Fibroblast of villous mesenchyme (primary cell): ENCODE results near the gene ZMYM4. TPM values are rescaled to one million over a fixed set of nuclear protein-coding genes. Genes with fewer than 3 reads are reported as not detected.
"Not testable (repeated sequence)": the region's sequence is repeated elsewhere in the genome, so short reads cannot be mapped to it uniquely, and the experiment has no call there.

Experiments used
- DNase-seq: peaks from one replicate; pipeline ENCODE4 v3.0.0-alpha.2; 2010; ENCODE audit warnings: low read depth
- H3K4me3 ChIP-seq: 2 replicates; pipeline ENCODE4 v1.5.1; 2011; ENCODE audit warnings: low read depth, mild to moderate bottlenecking, low read length
- total RNA-seq: library from RNA; depleted of rRNA; stranded (reverse); fragments of >200 nt; gene quantifications from 2 replicates; pipeline ENCODE4 v1.2.3, GENCODE V29; 2012
- TF ChIP-seq, protein P1 (sequence below): IDR thresholded peaks from 2 replicates; pipeline ENCODE4 v1.5.1; 2012; ENCODE audit warnings: low read depth, mild to moderate bottlenecking, low read length; ENCODE audit not compliant: insufficient read depth

Gene ZMYM4
- total RNA-seq, 1 donor: 59.6 TPM

DNA sequence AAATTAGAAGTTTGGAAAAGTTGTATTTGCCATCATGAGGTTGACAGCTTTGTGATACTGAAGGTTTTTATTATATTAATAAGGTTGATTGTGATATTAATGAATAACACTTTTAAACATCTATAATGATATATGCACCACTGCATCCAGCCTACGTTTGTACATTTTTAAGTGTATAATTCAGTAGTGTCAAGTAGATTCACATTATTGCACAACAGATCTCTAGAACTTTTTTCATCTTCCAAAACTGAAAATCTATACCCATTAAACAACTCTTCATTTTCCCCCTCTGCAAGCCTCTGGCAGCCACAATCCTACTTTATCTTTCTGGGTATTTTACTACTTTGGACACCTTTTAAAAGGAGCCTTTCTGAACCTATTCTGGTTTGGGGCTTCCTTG lies 37.2 kb upstream of the ZMYM4 start:
- DNase-seq: no peak
- H3K4me3 ChIP-seq: no peak overlapping the region
- TF ChIP-seq, protein P1, sequence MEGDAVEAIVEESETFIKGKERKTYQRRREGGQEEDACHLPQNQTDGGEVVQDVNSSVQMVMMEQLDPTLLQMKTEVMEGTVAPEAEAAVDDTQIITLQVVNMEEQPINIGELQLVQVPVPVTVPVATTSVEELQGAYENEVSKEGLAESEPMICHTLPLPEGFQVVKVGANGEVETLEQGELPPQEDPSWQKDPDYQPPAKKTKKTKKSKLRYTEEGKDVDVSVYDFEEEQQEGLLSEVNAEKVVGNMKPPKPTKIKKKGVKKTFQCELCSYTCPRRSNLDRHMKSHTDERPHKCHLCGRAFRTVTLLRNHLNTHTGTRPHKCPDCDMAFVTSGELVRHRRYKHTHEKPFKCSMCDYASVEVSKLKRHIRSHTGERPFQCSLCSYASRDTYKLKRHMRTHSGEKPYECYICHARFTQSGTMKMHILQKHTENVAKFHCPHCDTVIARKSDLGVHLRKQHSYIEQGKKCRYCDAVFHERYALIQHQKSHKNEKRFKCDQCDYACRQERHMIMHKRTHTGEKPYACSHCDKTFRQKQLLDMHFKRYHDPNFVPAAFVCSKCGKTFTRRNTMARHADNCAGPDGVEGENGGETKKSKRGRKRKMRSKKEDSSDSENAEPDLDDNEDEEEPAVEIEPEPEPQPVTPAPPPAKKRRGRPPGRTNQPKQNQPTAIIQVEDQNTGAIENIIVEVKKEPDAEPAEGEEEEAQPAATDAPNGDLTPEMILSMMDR: no peak

DNA sequence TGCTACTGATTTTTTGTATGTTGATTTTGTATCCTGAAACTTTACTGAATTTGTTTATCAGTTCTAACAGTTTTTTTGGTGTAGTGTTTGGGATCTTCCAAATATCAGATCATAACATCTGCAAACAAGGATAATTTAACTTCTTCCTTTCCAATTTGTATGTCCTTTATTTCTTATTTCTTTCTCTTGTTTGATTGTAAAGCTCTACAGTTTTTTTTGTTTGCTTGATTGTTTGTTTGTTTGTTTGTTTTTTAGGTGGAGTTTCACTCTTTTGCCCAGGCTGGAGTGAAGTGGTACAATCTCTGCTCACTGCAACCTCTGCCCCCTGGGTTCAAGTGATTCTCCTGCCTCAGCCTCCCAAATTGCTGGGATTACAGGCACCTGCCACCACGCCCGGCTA lies 31.7 kb upstream of the ZMYM4 start:
- DNase-seq, H3K4me3 ChIP-seq: not testable (repeated sequence)

DNA sequence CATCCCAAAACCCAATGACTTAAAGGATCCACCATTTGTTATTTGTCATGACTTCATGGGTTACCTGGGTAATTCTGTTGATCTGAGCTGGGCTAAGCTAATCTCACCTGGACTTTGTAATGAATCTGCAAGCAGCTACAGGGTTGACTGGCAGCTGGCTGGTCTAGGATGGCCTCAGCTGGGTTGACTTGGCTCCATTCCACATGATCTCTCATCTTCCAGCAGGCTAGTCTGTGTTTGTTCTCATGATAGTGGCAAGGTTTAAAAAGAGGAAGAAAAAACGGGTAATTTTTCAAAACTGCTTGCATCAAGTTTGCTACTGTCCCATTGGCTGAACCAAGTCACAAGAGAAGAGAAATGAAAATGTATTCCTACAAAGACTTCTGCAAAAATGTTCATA lies 24.8 kb upstream of the ZMYM4 start:
- TF ChIP-seq, protein P1: no peak
- no peak overlapping the region for H3K4me3 ChIP-seq
- no peak for DNase-seq

DNA sequence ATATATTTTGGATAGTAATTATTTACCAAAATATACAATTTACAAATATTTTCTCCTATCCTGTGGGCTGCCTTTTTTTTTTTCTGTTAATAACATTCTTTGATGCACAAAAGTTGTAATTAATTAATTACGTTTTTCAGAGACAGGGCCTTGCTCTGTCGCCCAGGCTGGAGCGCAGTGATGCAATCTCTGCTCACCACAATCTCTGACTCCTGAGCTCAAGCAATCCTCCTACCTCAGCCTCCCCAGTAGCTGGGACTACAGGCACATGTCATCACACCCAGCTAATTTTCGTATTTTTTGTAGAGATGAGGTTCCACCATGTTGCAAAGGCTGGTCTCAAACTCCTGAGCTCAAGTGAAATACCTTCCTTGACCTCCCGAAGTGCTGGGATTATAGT lies 21.3 kb upstream of the ZMYM4 start:
- TF ChIP-seq, protein P1: no peak
- no peak overlapping the region for H3K4me3 ChIP-seq
- DNase-seq: no peak

DNA sequence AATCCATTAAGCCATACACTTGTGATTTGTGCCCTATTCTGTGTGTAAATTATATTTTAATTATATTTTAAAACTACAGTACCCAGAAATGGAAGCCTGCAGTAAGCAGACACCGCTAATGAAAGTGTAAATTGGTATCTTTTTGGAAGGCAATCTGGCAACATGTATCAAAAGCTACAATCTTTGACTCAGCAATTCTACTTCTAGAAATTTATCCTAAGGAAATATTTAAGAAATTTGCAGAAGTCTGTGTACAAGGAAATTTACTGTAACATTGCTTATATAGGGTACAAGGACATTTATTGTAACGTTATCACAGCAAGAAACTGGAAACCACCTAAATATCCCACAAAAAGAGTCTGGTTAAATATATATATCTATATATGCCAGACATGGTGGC lies 14.6 kb upstream of the ZMYM4 start:
- TF ChIP-seq, protein P1: no peak
- H3K4me3 ChIP-seq: no peak overlapping the region
- DNase-seq: no peak

DNA sequence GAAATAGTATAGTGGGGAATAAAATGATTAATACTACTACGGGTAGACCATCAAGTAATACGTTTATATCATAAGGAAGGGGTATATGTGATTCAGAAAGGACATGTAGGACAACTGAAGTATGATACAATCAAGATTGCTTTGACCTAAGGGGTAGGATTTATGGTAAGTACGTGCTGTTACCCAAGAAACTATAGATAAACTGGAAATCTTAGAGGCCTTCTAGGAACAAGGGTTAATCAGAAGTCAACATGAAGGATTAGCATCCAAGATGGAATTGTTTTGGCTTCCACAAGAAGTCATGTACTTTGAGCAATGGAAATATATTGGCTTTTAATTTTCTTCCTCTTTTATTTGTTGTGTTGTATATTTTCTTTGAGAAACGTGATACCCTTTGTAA lies 13.2 kb upstream of the ZMYM4 start:
- TF ChIP-seq, protein P1: no peak
- H3K4me3 ChIP-seq: no peak overlapping the region
- DNase-seq: no peak

DNA sequence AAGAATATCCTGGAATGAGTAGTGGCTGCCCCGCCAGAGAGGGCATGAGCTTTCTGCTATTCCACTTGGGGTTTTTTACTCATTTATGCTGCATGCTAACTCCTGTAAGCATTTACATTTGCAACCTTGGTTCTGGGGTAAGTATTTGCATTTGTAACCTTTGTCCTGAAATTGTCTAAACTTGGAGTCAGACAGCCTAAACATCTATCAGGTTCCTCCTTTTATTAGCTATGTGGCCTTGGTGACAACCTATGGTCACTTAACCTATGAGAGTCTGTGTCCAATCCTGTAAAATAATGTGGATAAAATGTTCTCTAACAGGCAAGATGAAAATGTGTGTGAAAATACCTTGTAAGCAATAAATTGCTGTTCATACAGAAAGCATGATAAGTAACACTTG lies 8.9 kb upstream of the ZMYM4 start:
- H3K4me3 ChIP-seq: no peak overlapping the region
- DNase-seq: no peak
- TF ChIP-seq, protein P1: no peak
